Suprapubic skin (tissue), 3 donors: ENCODE results near the gene SCN4B.

Experiments
- CTCF ChIP-seq, 2 donors: fragments of 200-600 bp in 1 of 2; fragments of 450-650 bp in 1 of 2; sonication (generic) in 1 of 2; IDR thresholded peaks; one replicate each; pipeline ENCODE4 v1.5.1; 2016 to 2019; ENCODE audit warnings: antibody characterized with exemption in 2 of 2, mild to moderate bottlenecking in 1 of 2, moderate library complexity in 1 of 2
- POLR2AphosphoS5 ChIP-seq, 3 donors: sonication (generic); formaldehyde crosslinking; IDR thresholded peaks; one replicate each; pipeline ENCODE4 v1.6.1; 2017; ENCODE audit warnings: antibody characterized with exemption in 3 of 3

DNA sequence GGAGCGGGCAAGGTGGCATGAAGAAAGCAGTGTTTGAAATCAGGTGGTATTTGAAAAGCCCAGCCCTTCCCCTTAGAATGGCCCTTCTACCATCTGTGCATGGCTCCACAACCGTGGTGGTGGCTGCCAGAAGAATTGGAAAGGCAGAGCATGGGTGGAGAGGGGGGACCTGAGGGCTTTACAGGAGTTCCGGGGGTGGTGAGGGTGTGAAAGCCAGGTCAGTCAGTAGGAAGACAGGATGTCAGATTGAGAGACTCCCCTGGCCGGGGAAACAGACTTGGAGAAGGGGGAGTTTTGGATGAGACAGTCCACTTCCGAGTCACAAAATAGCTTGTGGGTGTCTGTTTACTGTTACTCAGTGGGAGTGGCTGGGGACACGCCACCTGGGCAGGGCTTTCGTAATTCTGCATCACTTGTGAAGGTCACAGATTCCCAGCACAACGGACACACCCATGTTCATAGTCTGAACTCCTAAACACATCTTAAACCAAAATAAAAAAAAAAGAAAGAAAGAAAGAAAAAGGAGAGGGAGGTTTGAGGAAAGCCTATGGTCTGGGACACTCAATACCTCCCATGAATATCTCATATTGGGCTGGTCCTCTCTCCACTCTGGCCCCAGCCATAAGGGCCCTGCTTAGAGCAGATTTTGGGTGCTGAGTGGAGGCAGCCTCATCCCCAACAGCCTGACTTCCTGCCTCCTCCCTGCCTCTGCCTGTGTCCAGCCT, 41.4 kb downstream of the SCN4B start:
- TF ChIP-seq POLR2AphosphoS5 (IDR thresholded peaks at IDR 0.05) (no peak), CTCF (IDR thresholded peaks at IDR 0.05) (no peak)
